ENCODE results near the gene HOXB7. TPM values are rescaled to one million over a fixed set of nuclear protein-coding genes. Genes with fewer than 3 reads are reported as not detected.

Gene HOXB7
- total RNA-seq, 2 donors from 2014 or later, result 0.24 to 0.78 TPM

DNA sequence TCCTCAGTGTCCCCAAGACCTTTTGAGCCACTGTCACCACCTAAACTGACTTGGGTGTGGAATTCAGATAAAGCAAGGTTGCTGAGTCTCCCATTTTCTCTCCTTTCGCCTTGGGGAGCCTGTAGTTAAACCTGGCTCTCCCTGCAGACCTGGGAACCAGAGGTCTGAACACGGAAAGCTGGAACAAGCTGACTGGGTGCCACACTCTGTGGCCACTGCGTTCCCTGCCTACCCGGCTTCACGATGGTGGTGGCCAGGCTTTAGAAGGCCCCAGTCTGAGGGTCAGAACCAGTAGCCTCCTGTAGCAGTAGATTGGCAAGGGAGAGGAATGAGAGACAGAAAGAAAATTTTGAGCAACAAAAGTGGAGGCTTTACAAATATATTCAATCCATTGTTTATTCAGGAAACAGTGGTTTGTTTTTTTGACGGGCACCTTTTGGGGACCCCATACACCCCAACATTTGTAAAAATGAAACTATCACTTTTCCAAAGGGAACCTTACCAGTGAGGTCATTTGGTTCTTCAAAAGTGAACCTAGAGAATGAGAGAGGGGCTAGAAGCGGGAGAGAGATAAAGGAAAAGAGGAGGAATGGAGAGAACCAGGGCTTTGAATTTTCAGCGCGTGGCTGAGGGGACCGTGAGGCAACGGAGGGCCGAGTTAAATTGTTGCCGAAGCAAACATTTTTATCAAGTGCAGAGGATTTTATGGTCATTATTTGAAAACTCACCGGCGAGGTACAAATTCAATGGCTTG, 6.1 kb upstream of the HOXB7 start:
- no peaks in the 10 kb centered on the region for H3K36me3 ChIP-seq
- H3K27me3 ChIP-seq, result peaks cover 75 to 81% of the 10 kb centered on the region in 2 donors
- TF ChIP-seq, protein P1, sequence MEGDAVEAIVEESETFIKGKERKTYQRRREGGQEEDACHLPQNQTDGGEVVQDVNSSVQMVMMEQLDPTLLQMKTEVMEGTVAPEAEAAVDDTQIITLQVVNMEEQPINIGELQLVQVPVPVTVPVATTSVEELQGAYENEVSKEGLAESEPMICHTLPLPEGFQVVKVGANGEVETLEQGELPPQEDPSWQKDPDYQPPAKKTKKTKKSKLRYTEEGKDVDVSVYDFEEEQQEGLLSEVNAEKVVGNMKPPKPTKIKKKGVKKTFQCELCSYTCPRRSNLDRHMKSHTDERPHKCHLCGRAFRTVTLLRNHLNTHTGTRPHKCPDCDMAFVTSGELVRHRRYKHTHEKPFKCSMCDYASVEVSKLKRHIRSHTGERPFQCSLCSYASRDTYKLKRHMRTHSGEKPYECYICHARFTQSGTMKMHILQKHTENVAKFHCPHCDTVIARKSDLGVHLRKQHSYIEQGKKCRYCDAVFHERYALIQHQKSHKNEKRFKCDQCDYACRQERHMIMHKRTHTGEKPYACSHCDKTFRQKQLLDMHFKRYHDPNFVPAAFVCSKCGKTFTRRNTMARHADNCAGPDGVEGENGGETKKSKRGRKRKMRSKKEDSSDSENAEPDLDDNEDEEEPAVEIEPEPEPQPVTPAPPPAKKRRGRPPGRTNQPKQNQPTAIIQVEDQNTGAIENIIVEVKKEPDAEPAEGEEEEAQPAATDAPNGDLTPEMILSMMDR (IDR thresholded peaks at IDR 0.05), result no peak
- no peak overlapping the region for H3K27ac ChIP-seq
- DNase-seq (ENCODE audit: low spot score), result no peak
- no peak overlapping the region for H3K4me3 ChIP-seq
- H3K9me3 ChIP-seq, result no peaks in the 10 kb centered on the region
- H3K4me1 ChIP-seq, result peaks cover 0 to 41% of the 10 kb centered on the region in 2 donors

DNA sequence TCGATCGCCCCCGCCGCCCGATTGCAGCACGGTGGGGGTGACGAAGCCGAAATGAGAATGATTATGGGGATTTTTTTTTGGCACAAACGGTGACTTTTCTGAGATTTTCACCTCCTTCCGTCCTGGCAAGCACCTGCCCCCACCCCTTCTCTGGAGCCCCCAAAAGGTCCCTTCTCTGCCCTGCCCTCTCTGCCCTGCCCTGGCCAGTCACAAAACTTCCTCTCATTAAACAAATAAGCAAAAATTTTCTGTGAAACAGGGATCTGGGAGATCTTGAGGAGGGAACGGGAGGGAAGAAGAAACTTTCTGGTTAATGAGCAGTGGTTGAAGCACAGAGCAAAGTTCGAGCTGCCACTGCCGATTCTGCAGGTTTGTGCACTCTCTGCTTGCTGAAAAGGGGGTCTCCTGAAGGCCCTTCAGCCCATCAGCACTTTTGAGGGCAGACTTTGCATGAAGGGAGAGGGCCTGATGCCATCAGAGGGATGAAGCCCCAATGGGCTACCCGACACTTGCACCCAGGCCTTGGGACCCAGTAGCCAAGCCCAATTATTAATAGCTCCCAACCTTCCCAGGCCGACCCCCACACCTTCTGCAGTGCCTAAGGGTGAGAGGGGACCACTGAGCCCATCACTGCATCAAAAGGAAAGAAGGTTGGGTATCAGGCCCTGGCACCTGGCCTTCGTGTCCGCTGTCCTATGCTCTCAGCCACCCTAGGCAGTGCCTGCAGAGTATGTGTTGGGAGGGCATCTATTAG, 5.3 kb upstream of the HOXB7 start:
- peaks cover 0 to 47% of the 10 kb centered on the region in 2 donors for H3K4me1 ChIP-seq
- H3K4me3 ChIP-seq, result no peak overlapping the region
- H3K36me3 ChIP-seq, result no peaks in the 10 kb centered on the region
- TF ChIP-seq, protein P1 (IDR thresholded peaks at IDR 0.05), result no peak
- no peak for DNase-seq (ENCODE audit: low spot score)
- H3K27ac ChIP-seq, result no peak overlapping the region
- H3K9me3 ChIP-seq, result no peaks in the 10 kb centered on the region
- H3K27me3 ChIP-seq, result peaks cover 81 to 82% of the 10 kb centered on the region in 2 donors

DNA sequence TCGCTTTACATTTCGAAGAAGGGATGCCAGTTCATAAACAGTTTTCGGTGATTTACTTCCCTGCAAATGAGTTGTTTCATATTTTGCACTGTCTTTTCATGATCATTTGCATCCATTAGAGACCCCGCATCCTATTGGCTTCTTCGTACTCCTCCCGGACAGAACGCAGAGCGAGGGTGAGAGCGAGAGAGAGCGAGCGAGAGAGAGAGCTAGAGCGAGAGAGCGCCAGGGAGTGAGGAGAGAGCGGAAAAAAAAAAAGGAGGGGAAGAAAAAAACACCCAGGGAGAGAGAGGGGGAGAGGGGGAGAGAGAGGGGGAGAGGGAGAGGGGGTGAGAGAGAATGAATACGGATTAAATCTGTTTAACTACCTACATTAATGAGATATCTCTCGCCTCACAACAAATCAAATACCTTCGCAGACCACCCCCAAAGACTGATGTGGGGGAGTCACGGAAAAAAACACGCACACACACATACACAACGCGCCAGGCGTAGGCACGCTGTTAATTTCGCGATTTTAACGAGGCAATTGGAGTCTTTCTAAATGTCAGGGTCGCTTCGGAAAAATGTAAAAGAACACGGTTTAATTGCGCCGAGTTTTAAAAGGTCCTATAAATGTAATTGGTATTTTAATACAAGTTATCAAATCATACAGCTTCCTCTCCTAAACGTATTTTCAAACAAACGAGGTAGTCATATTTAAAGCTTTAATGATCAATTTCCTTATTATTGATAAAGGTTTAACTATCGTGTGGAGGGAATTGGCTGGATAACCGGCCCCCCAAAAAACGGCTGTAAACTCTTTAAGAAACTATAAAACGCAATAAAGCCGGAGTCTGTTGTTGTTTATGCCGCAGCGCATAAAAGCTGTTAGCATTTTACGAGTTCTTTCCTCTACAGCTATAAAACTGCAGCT, 4.5 kb upstream of the HOXB7 start, which contains the start of gene HOXB8:
Gene HOXB8, minus strand, starts transcription at position 246 of the 916 bp plus-strand sequence. CDS start 588 bp downstream, outside the sequence.
- no peaks in the 10 kb centered on the region for H3K36me3 ChIP-seq
- no peak within 1 kb of the TSS for H3K27ac ChIP-seq
- H3K9me3 ChIP-seq, result no peaks in the 10 kb centered on the region
- TF ChIP-seq, protein P1 (IDR thresholded peaks at IDR 0.05), result no peak
- H3K27me3 ChIP-seq, result peaks cover 82% of the 10 kb centered on the region in 2 donors
- no peak within 1 kb of the TSS for H3K4me3 ChIP-seq
- peaks cover 0 to 55% of the 10 kb centered on the region in 2 donors for H3K4me1 ChIP-seq
- no peak for DNase-seq (ENCODE audit: low spot score)

DNA sequence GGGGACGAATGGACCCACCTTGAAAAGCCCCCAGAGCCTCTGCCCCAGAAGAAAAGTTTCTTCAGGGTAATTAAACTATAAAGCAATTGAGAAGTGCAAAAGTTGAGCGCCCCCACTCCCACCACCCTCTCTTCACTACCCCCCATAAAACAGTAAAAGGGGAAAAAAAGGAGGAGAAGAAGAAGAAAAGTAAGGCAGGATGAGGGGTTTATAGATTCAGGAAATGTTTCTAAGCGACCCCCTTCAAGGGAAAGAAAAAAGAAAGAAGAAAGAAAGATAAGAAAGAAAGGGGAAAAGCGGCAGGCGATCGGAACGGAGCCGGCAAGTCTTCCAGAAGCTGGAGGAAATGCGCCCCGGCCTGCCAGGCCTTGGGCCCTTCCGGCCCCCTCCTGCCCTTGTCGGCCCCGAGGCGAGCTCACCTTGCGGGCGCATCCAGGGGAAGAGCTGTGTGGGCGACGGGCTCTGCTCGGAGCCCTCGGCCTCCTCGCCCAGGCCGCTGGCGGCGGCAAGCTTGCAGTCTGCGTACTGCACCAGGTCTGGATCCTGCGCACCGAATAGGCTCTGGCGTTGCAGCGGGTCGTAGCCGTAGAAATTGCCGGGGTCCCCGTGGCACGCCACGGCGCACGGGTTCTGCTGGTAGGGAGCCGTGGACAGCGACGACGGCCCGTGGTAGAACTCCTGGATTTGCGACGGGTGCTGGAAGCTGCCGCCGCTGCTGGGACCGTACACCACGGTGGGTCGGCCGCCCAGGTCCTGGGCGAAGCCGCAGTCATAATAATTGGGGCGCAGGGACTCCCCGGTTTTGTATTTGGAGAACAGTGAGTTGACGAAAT, 3.3 kb upstream of the HOXB7 start:
- Histone ChIP-seq H3K9me3 (no peaks in the 10 kb centered on the region), H3K36me3 (no peaks in the 10 kb centered on the region), H3K4me3 (peak overlapping the region in 1 of 2 donors; percentile 20), H3K27ac (no peak overlapping the region), H3K27me3 (peaks cover 79 to 84% of the 10 kb centered on the region in 2 donors), H3K4me1 (peaks cover 0 to 61% of the 10 kb centered on the region in 2 donors)
- TF ChIP-seq, protein P1 (IDR thresholded peaks at IDR 0.05), result no peak
- no peak for DNase-seq (ENCODE audit: low spot score)
